Omental fat pad (tissue), 4 donors: ENCODE measurements around the gene SDK2. TPM values are rescaled to one million over a fixed set of nuclear protein-coding genes. Genes with fewer than 3 reads are reported as not detected.

Experiments
- ATAC-seq: fragments of 150-250 bp; one replicate; pipeline ENCODE4 v1.9.1; 2016; ENCODE audit warnings: mild to moderate bottlenecking, moderate library complexity; ENCODE audit not compliant: low FRiP score
- DNase-seq: peaks from one replicate; pipeline ENCODE4 v3.0.0-alpha.2; 2019; ENCODE audit warnings: low spot score
- total RNA-seq, 4 donors: library from RNA; depleted of rRNA; stranded (reverse); fragments of >200 nt; gene quantifications; one replicate each; pipeline ENCODE4 v1.1.0, GENCODE V29; 2016
- TF ChIP-seq, protein P1 (sequence below), 3 donors: fragments of 450-650 bp; IDR thresholded peaks; one replicate each; pipeline ENCODE4 v1.5.1; 2016 to 2017; ENCODE audit warnings: antibody characterized with exemption in 3 of 3, mild to moderate bottlenecking in 3 of 3, moderate library complexity in 2 of 3

SDK2 gene
- total RNA-seq, 4 donors from 2014 or later = 0.46 to 1.4 (median 0.64) TPM

DNA sequence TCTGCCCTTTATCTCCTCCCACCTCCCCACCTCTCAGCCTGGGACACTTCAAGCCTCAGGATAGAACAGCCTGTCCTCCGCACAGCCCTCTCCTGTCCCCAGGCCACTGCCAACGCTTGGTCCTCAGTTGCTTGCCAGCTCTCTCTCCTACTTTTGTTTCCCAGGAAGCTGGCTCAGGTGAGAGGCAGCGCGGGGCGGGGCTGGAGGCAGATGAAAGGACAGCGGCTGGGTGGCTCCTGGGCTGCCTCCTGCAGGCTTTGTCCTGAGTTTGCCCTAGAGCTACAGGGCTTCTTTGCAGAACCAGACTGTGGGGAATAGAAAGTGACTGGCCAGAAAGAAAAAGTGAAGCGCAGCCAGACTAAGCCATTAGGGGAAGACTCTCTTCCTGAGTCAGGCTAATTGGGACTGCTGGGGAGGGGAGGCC lies 284.2 kb downstream of the SDK2 start:
- DNase-seq = no peak
- TF ChIP-seq, protein P1, sequence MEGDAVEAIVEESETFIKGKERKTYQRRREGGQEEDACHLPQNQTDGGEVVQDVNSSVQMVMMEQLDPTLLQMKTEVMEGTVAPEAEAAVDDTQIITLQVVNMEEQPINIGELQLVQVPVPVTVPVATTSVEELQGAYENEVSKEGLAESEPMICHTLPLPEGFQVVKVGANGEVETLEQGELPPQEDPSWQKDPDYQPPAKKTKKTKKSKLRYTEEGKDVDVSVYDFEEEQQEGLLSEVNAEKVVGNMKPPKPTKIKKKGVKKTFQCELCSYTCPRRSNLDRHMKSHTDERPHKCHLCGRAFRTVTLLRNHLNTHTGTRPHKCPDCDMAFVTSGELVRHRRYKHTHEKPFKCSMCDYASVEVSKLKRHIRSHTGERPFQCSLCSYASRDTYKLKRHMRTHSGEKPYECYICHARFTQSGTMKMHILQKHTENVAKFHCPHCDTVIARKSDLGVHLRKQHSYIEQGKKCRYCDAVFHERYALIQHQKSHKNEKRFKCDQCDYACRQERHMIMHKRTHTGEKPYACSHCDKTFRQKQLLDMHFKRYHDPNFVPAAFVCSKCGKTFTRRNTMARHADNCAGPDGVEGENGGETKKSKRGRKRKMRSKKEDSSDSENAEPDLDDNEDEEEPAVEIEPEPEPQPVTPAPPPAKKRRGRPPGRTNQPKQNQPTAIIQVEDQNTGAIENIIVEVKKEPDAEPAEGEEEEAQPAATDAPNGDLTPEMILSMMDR (IDR thresholded peaks at IDR 0.05) = no peak
- ATAC-seq = no peak

DNA sequence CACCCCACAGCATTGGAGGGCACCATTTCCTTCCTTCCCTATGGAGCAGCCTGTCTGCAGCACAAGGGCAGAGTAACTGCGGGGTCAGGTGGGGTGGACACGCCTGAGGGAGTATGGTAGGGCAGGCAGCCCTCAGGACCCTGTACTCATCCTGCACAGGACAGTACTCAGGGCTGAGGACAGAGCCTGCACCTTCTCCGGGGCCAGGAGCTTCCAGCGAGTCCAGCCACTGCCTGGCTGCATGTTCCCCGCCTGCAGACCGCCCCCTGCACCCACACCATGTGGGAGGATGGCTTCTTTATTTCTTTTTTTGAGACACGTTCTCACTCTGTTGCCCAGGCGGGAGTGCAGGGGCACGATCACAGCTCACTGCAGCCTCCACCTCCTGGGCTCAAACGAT lies 284.9 kb downstream of the SDK2 start:
- TF ChIP-seq, protein P1 (IDR thresholded peaks at IDR 0.05) = no peak
- DNase-seq (no peak), ATAC-seq (no peak)

DNA sequence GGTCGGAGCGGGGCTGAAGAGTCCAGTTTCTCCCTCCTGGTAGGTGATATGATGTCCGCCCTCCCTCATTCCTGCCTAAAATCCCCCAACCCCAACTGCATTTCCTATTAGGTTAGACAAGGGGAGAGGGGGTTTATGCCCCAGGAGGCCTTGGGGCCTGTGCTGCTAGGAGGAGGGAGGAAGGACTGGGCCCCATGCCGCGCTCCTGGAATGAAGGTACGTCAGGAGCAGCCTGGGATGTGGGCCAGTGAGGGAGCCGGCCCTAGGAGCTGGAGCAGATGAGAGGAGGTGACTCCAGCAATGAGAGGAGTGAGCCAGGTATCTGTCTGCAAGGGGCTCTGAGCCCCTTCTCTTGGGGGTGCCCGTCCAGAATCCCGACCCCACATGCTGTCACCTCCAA lies 285.6 kb downstream of the SDK2 start:
- TF ChIP-seq, protein P1 (IDR thresholded peaks at IDR 0.05) = no peak
- no peak for DNase-seq
- no peak for ATAC-seq

DNA sequence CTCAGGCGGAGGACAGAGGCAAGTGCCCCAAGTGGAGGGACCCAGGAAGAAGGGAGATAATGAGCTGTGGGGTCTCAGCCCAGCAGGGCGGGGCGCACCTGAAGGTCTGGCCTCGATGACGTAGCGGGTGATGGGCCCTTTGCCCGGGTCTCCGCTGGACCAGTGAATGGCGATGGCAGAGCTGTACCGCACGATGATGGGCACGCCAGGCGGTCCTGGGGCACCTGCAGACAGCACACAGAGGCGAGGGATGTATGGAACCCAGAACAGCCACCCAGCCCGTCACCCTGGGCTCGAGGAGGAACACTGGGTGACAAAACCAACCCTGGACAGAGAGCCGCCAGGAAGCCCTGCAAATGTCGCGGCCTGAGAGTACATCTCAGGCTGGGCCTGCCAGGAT lies 286.3 kb downstream of the SDK2 start:
- TF ChIP-seq, protein P1 (IDR thresholded peaks at IDR 0.05) = no peak
- ATAC-seq (no peak), DNase-seq (no peak)

DNA sequence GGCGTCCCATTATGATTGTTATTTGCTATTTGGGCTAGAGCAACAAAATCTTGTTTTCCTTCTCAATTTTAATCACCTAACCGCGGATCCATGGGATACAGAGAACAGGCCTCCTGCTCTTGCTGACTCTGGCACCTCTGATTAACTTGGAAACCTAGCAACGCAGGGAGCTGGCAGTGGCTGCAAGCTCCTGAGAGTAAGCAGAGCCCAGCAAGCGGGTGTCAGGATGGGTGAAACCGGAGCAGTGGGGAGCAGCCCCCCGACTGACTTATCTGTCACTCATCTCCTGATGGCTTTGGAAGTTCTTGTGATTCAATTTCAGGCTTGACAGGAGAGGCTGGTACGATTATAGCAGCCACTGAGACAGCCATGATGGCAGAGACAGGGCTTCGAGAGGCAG lies 286.9 kb downstream of the SDK2 start:
- no peak for ATAC-seq
- DNase-seq = no peak
- TF ChIP-seq, protein P1 (IDR thresholded peaks at IDR 0.05) = no peak

DNA sequence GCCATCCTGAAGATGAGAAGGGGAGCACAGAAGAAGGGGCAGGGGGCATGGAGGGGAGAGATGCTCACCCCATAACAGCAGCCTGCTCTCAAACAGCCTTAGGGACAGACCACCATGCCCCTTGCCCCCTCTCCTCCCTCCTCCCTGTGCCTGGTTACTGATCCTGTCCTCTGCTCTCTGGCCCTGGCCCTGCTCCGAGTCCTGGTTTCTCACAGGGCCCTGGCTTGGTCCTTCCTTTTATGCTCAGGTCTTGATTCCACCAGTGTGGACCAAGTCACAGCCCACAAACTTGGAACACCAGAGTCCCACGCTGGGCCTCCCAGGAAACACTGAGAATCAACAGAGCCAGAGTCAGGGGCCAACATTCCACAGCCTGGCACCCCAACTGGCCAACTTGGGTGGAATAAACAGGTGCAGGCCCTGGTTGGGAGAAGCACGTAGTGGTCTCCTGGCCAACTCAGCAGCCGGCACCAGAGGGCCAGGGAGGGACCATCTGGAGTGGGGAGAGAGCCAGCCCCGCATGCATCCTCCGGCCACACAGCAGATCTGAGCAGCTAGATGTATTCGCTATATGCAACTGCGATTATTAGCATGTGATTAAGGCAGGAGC lies 287.6 kb downstream of the SDK2 start:
- DNase-seq = no peak
- TF ChIP-seq, protein P1 (IDR thresholded peaks at IDR 0.05) = no peak
- no peak for ATAC-seq
